Amniotic epithelial cell (primary cell): ENCODE results near the gene KCNQ5.
"Not testable (repeated sequence)": the region's sequence is repeated elsewhere in the genome, so short reads cannot be mapped to it uniquely, and the experiment has no call there.

ENCODE experiments used
- DNase-seq: peaks from one replicate; pipeline ENCODE4 v3.0.0-alpha.2; 2010; ENCODE audit warnings: low read depth

Gene KCNQ5

DNA sequence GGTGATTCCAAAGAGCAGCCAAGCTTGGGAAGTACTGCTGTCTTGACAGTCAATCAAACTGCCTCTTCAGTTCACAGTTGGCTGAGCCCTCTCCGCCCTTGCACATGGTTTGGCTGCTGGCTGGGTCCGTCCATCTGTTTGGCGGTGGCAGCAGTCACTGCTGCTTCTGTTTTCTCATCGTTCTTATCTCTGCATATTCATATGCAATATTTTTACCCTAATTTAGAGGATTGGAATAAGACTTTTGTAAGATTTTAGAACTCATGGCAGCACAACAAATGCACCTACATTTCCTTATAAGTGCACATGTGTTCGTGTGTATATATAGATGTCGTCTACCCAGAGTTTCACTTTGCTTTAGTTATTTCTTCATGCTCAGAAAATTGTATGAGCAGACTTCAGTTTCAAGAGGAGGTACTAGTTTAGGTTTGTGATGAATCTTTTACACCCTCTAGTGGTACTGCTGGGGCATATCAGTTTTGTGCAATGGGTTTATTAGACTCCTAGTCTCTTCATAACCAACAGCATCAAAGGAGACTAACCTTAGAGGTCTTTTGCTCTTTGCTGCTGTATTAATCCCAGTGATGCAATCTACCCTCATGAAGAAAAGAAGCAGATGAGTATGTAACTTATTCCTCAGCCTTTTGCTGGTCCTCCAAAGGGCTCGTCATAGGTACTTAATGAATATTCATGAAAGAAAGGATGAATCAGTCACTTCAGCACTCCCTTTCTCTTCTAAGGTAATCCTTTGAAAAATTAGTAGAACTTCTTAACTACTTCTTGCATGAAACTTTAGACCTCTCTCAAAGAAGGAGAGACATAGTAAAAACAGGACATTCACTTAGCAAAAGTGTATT, 559.1 kb downstream of the KCNQ5 start:
- peak; percentile 77 for DNase-seq

DNA sequence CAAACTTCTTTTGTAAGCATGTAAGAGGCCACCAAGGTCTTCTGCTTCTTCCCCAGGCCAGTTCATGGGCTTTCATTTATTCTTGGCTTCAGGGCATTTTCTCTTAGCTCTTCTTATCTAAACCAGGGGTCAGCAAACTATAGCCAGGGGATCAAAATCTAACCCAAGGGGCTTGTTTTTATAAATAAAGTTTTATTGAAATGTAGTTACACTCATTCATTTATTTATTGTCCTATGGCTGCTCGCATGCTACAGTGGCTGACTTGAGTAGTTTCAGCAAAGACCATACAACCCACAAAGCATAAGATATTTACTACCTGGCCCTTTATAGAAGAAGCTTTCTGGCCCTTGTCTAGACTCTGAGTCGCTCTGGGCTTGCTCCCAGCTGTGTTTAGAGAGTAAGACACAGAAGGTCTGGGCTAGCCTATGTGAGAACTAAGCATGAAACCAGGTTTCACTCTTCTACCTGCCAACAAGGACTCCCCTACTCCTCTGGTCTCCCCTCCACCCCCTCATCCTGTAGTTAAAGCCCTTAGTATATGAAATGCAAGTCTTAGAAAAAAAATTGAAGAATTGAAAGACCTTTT, 560.2 kb downstream of the KCNQ5 start:
- DNase-seq, result no peak

DNA sequence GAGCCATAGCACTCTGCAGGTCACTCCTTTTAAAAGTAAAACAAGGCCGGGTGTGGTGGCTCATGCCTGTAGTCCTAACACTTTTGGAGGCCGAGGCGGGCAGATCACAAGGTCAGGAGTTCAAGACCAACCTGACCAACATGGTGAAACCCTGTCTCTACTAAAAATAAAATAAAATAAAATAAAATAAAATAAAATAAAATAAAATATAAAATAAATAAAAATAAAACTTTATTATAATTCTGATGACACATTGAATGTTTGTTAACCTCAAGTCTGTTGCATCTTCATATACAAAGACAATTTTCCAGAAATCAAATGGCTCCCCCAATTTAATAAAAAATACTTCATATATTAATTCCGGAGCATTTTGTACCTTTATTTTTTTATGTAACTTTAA, 571.4 kb downstream of the KCNQ5 start:
- DNase-seq, result not testable (repeated sequence)

GRCh38 chr6:73194744-73195143, 572.9 kb downstream of the KCNQ5 start:
- no peak for DNase-seq

DNA sequence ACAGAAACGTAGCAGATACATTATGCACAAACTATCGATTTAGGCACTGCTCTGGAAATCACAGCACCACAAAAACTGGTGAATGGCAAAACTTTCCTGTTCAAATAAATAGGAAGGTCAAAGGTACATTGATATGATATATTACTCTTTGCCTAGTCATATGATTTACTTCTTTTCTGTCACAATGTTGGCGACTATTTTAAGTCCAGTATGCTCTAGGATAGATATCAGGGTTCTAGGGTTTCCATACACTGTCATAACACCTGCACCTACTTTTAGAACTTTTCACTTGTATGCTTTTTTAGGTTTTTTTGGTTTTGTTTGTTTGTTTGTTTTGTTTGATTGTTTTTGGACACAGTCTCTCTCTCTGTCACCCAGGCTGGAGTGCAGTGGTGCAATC, 578.4 kb downstream of the KCNQ5 start:
- no peak for DNase-seq

DNA sequence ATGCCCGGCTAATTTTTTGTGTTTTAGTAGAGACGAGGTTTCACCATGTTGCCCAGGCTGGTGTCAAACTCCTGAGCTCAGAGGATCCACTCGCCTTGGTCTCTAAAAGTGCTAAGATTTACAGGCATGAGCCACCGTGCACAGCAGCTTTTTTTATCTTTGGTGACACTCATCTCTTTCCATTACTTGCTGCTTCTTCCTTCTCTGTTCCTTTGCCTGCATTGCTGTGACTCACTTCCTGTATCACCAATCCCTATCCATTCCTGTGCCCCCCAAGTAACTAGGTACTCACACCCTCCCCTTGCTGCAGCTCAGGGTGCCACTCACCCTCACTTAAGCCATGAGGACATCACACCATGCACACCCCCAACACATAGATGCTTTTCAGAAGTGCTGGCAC, 578.9 kb downstream of the KCNQ5 start:
- DNase-seq, result no peak

- peak; percentile 15 for DNase-seq
Observed at GRCh38 chr6:73203098-73203497, 581.2 kb downstream of the KCNQ5 start.

GRCh38 chr6:73204252-73204651, 582.4 kb downstream of the KCNQ5 start:
- DNase-seq, result no peak

GRCh38 chr6:73207221-73207837, 585.5 kb downstream of the KCNQ5 start:
- DNase-seq, result no peak

- no peak for DNase-seq
Observed at GRCh38 chr6:73209117-73209516, 587.3 kb downstream of the KCNQ5 start.

- DNase-seq, result no peak
Observed at GRCh38 chr6:73216859-73217258, 595.0 kb downstream of the KCNQ5 start.

DNA sequence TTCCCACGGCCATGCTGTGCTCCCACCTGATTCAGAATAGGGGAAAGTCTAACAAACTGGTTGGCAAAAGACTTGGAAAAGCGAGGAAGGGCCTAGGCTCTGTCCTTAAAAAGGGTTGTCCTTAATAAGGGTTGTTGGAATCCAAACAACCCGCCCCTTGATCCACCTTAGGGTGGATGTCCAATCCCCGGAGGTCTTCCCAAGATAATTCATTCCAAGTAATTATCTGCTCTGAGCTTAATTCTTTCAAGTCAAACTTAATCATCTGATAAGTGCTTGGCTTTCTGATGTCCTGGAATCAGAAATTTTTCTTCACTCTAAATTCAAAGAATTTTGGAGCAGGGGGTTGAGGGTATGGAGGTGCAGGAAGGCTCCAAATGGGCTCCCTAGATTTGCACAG, 603.5 kb downstream of the KCNQ5 start, which contains the start of gene KHDC1L:
KHDC1L (minus strand) TSS at position 101 of the 400 bp plus-strand sequence; CDS start at position 13, 88 bp downstream.
- DNase-seq, result no peak

- no peak for DNase-seq
Observed at GRCh38 chr6:73227606-73228255, 605.9 kb downstream of the KCNQ5 start.

DNA sequence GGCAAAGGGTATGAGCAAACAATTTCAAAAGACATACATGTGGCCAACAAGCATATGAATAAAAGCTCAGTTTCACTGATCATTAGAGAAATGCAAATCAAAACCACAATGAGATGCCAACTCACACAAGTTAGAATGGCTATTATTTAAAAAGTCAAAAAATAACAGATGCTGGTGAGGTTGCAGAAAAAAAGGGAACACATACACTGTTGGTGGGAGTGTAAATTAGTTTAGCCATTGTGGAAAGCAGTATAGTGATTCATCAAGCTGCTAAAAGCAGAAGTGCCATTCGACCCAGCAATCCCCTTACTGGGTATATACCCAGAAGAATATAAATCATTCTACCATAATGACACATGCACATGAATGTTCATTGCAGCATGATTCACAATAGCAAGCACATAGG, 610.1 kb downstream of the KCNQ5 start:
- no peak for DNase-seq

DNA sequence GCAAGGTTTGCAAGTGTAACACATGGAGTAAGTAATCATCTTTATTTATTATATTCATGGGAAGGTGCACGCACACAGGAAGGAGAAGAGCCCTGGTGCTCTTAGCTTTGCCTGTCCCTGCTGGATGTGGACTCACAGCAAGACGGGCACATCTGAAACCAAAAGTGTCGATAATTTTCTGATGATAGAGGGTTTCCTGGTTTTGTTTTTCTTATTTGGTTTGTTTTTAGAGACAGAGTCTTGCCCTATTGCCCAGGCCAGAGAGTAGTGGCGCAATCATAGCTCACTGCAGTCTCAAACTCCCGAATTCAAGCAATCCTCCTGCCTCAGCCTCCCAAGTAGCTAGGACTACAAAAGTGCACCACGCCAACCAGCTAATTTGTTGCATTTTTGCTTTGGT, 611.2 kb downstream of the KCNQ5 start:
- DNase-seq, result no peak

GRCh38 chr6:73233971-73234370, 612.1 kb downstream of the KCNQ5 start:
- not testable (repeated sequence) for DNase-seq

GRCh38 chr6:73234733-73235132, 612.9 kb downstream of the KCNQ5 start:
- DNase-seq, result peak; percentile 87

DNA sequence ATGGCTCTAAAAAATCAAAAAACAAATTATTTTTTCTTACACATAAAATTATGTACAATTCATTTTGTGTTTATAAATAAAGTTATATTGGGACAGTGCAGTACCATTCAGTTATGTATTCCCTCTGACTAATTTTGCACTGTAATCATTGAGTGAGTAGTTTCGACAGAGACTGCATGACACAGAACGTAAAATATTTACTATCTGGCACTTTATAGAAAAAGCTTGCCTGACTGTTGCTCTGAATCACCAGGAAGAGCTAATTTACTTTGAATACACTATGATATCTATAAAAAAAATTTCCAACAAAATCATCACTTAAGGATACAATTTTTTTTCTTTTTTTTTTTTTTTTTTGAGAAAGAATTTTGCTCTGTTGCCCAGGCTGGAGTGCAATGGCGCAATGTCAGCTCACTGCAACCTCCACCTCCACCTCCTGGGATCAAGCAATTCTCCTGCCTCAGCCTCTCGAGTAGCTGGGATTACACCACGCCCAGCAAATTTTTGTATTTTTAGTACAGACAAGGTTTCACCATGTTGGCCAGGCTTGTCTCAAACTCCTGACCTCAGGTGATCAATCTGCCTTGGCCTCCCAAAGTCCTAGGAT, 614.4 kb downstream of the KCNQ5 start:
- peak; percentile 93 for DNase-seq

GRCh38 chr6:73240730-73241129, 618.9 kb downstream of the KCNQ5 start:
- DNase-seq, result no peak

DNA sequence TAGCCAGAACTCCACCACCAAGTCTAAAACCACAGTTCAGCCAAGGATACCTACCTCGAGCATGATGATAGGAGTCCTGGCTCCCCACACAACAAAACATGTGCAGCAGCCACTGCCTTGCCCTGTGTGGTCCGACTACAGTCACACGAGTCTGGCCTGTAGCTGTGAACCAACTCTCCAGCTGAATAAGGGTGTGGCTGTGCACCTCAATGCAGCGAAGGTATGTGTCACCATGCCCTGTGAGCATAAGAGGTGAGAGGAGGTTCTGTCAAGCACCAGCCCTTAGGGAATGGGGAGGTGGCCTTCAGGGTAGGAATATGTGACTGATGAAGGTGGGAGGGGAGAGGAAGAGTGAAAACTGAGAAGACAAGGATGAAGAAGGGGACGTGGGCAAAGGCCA, 620.1 kb downstream of the KCNQ5 start:
- no peak for DNase-seq
